Measurements from ENCODE around the gene SPPL2C.

SPPL2C gene

GRCh38 chr17:45833920-45834319 is 10.8 kb upstream of the SPPL2C start:
- TF ChIP-seq CTCF (IDR thresholded peaks at IDR 0.05; ENCODE audit: extremely low read depth, missing control alignments), result no peak
- DNase-seq (ENCODE audit: low spot score), result no peak

- no peak for TF ChIP-seq CTCF (IDR thresholded peaks at IDR 0.05; ENCODE audit: extremely low read depth, missing control alignments)
- no peak for DNase-seq (ENCODE audit: low spot score)
Measured at GRCh38 chr17:45834471-45835396, 9.9 kb upstream of the SPPL2C start.

- TF ChIP-seq CTCF (IDR thresholded peaks at IDR 0.05; ENCODE audit: extremely low read depth, missing control alignments), result no peak
Measured at GRCh38 chr17:45835481-45835880, 9.2 kb upstream of the SPPL2C start.

GRCh38 chr17:45836047-45837044 is 8.3 kb upstream of the SPPL2C start:
- no peak for DNase-seq (ENCODE audit: low spot score)
- no peak for TF ChIP-seq CTCF (IDR thresholded peaks at IDR 0.05; ENCODE audit: extremely low read depth, missing control alignments)

More at GRCh38 chr17:45835481-45835880, 9.2 kb upstream of the SPPL2C start:
- DNase-seq (ENCODE audit: low spot score), result no peak

- DNase-seq (ENCODE audit: low spot score), result no peak
- TF ChIP-seq CTCF (IDR thresholded peaks at IDR 0.05; ENCODE audit: extremely low read depth, missing control alignments), result no peak
Measured at GRCh38 chr17:45837187-45837586, 7.5 kb upstream of the SPPL2C start.

- no peak for DNase-seq (ENCODE audit: low spot score)
Measured at GRCh38 chr17:45837603-45838002, 7.1 kb upstream of the SPPL2C start.

More at GRCh38 chr17:45837603-45838002, 7.1 kb upstream of the SPPL2C start:
- no peak for TF ChIP-seq CTCF (IDR thresholded peaks at IDR 0.05; ENCODE audit: extremely low read depth, missing control alignments)
